Ishikawa (cell line): ENCODE data around the gene RAB3IL1.

Experiments used
- EGR1 ChIP-seq: IDR thresholded peaks from 2 replicates; pipeline ENCODE4 v1.6.1; 2012
- EP300 ChIP-seq: IDR thresholded peaks from 2 replicates; pipeline ENCODE4 v1.6.1; 2012; ENCODE audit warnings: borderline replicate concordance
- RAD21 ChIP-seq: IDR thresholded peaks from 2 replicates; pipeline ENCODE4 v1.6.1; 2012; ENCODE audit warnings: low read depth

DNA sequence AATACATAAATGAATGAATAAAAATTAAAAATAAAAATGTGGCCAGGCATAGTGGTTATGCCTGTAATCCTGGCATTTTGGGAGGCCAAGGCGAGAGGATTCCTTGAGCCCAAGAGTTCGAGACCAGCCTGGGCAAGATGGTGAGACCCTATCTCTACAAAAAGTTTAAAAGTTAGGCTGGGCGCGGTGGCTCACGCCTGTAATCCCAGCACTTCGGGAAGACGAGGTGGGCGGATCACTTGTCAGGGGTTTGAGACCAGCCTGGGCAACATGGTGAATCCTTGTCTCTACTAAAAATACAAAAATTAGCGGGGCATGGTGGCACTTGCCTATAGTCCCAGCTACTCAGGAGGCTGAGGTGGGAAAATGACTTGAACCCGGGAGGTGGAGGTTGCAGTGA is 23.1 kb upstream of the RAB3IL1 start:
- no peak for TF ChIP-seq RAD21
- no peak for TF ChIP-seq EGR1
- TF ChIP-seq EP300, result no peak
